MCF 10A (cell line): ENCODE results near the gene WFIKKN1. TPM values are rescaled to one million over a fixed set of nuclear protein-coding genes. Genes with fewer than 3 reads are reported as not detected.

ENCODE experiments used
- BruUV-seq: library from RNA; stranded (reverse); fragments of 400-500 nt; replicated peaks from 2 replicates; lab custom pipeline; 2021; lab: Mats Ljungman, UMichigan
- CTCF ChIA-PET: fragments of 300-600 bp; sonication (Branson Sonifier 250); formaldehyde crosslinking; extraction: SDS; loops from one replicate; lab custom pipeline; 2021; ENCODE audit warnings: antibody characterized with exemption, inconsistent platforms; lab: Yijun Ruan, JAX
- POLR2A ChIA-PET: fragments of 300-600, 350-650 bp; sonication (Branson Sonifier 250); formaldehyde crosslinking; extraction: SDS; loops from one replicate; lab custom pipeline; 2020; ENCODE audit warnings: antibody characterized with exemption, inconsistent platforms; lab: Yijun Ruan, JAX
- DNase-seq: peaks from one replicate; pipeline ENCODE4 v3.0.0-alpha.2; 2018; ENCODE audit not compliant: unreplicated experiment
- H3K27ac Mint-ChIP-seq: one replicate; pipeline ENCODE4 v1.8.0; 2022; ENCODE audit warnings: mild to moderate bottlenecking, low read depth, mixed read lengths; ENCODE audit not compliant: unreplicated experiment
- H3K27me3 Mint-ChIP-seq: one replicate; pipeline ENCODE4 v1.8.0; 2022; ENCODE audit warnings: mixed read lengths; ENCODE audit not compliant: insufficient read depth, unreplicated experiment
- H3K36me3 Mint-ChIP-seq: one replicate; pipeline ENCODE4 v1.8.0; 2022; ENCODE audit warnings: mild to moderate bottlenecking, moderate library complexity, mixed read lengths; ENCODE audit not compliant: insufficient read depth, unreplicated experiment
- H3K4me1 Mint-ChIP-seq: one replicate; pipeline ENCODE4 v1.8.0; 2022; ENCODE audit warnings: mixed read lengths; ENCODE audit not compliant: insufficient read depth, unreplicated experiment
- H3K4me3 Mint-ChIP-seq: one replicate; pipeline ENCODE4 v1.8.0; 2022; ENCODE audit warnings: mild to moderate bottlenecking, moderate library complexity, mixed read lengths; ENCODE audit not compliant: unreplicated experiment
- H3K9me3 Mint-ChIP-seq: one replicate; pipeline ENCODE4 v1.8.0; 2022; ENCODE audit warnings: mixed read lengths; ENCODE audit not compliant: unreplicated experiment
- CTCF ChIP-seq: fragments of 200-600 bp; IDR thresholded peaks from one replicate; pipeline ENCODE4 v1.8.0; 2022; ENCODE audit warnings: antibody characterized with exemption, mild to moderate bottlenecking; ENCODE audit not compliant: unreplicated experiment
- intact Hi-C: fragments of 100-400 bp; cut with micrococcal nuclease; formaldehyde crosslinking; loops from 2 replicates; pipeline ENCODE4 v1.14.1; 2022
- total RNA-seq: library from RNA; stranded (reverse); gene quantifications from 2 replicates; pipeline ENCODE4 v1.2.3, GENCODE V29; 2022

WFIKKN1 gene
- total RNA-seq, 1 experiment from 2014 or later, result 0.14 TPM

GRCh38 chr16:672371-672770, 41.6 kb downstream of the WFIKKN1 start:
- peaks cover 50% of the 10 kb centered on the region for H3K36me3 Mint-ChIP-seq
- TSS peak; percentile 12 for BruUV-seq
- ChIA-PET POLR2A (no interaction called here), CTCF (interaction anchor here (0.6 kb wide), 1 partner anchor 77 kb away, joined by 4 read pairs; no protein-coding TSS in a partner anchor)
- H3K9me3 Mint-ChIP-seq, result no peaks in the 10 kb centered on the region
- H3K27me3 Mint-ChIP-seq, result no peaks in the 10 kb centered on the region
- no peak for DNase-seq
- H3K4me1 Mint-ChIP-seq, result no peaks in the 10 kb centered on the region
- no peak for TF ChIP-seq CTCF
- H3K27ac Mint-ChIP-seq, result no peak overlapping the region
- intact Hi-C loops, result no loop called here
- no peak overlapping the region for H3K4me3 Mint-ChIP-seq

- peaks cover 50% of the 10 kb centered on the region for H3K36me3 Mint-ChIP-seq
- no peak for DNase-seq
- H3K4me3 Mint-ChIP-seq, result no peak overlapping the region
- H3K27ac Mint-ChIP-seq, result no peak overlapping the region
- TF ChIP-seq CTCF, result no peak
- ChIA-PET POLR2A (interaction anchor here (0.7 to 1.3 kb wide), 5 partner anchors 10 to 46 kb away, joined by 3 to 4 read pairs (median 4); partner anchors contain the start of gene JMJD8), CTCF (interaction anchor here (0.6 kb wide), 1 partner anchor 76 kb away, joined by 4 read pairs; no protein-coding TSS in a partner anchor)
- no TSS peak for BruUV-seq
- no peaks in the 10 kb centered on the region for H3K4me1 Mint-ChIP-seq
- intact Hi-C loops, result no loop called here
- no peaks in the 10 kb centered on the region for H3K27me3 Mint-ChIP-seq
- no peaks in the 10 kb centered on the region for H3K9me3 Mint-ChIP-seq
Measured at GRCh38 chr16:672851-673250, 42.1 kb downstream of the WFIKKN1 start.

- Mint-ChIP-seq H3K4me1 (no peaks in the 10 kb centered on the region), H3K4me3 (no peak overlapping the region), H3K27ac (peak overlapping the region; percentile 27), H3K27me3 (no peaks in the 10 kb centered on the region), H3K9me3 (no peaks in the 10 kb centered on the region), H3K36me3 (peaks cover 50% of the 10 kb centered on the region)
- ChIA-PET CTCF (no interaction called here), POLR2A (interaction anchor here (0.7 to 1.3 kb wide), 5 partner anchors 9 to 47 kb away, joined by 3 to 4 read pairs (median 4); partner anchors contain the start of gene JMJD8)
- DNase-seq, result no peak
- intact Hi-C loops, result no loop called here
- TSS peak; percentile 44 for BruUV-seq
- no peak for TF ChIP-seq CTCF
Measured at GRCh38 chr16:673399-673991, 42.7 kb downstream of the WFIKKN1 start.

- Mint-ChIP-seq H3K27ac (peak overlapping the region; percentile 27), H3K27me3 (no peaks in the 10 kb centered on the region), H3K4me1 (no peaks in the 10 kb centered on the region), H3K4me3 (no peak overlapping the region), H3K36me3 (peaks cover 54% of the 10 kb centered on the region), H3K9me3 (no peaks in the 10 kb centered on the region)
- intact Hi-C loops, result no loop called here
- POLR2A ChIA-PET, result interaction anchor here (1.2 to 1.5 kb wide), 2 partner anchors 8 to 10 kb away, joined by 4 to 7 read pairs; partner anchors contain the start of gene JMJD8
- TF ChIP-seq CTCF, result no peak
- no TSS peak for BruUV-seq
- CTCF ChIA-PET, result no interaction called here
- DNase-seq, result no peak
Measured at GRCh38 chr16:674214-674881, 43.6 kb downstream of the WFIKKN1 start.
